Hepatocyte (in vitro differentiated cells): Measurements from ENCODE around the gene NOC2L. TPM values are rescaled to one million over a fixed set of nuclear protein-coding genes. Genes with fewer than 3 reads are reported as not detected.
A peak's percentile ranks its signal among the peaks of the same experiment; 100 is the strongest.
"Not testable (repeated sequence)": the region's sequence is repeated elsewhere in the genome, so short reads cannot be mapped to it uniquely, and the experiment has no call there.

Experiments used
- DNase-seq: peaks from one replicate; pipeline ENCODE4 v3.0.0-alpha.2; 2016; ENCODE audit warnings: low spot score
- H2AFZ ChIP-seq: fragments of 200-600 bp; sonication (generic); 2 replicates; pipeline ENCODE4 v1.6.0; 2016; ENCODE audit warnings: antibody characterized with exemption, mild to moderate bottlenecking
- H3K27ac ChIP-seq: fragments of 200-600 bp; sonication (generic); 2 replicates; pipeline ENCODE4 v1.5.1; 2016; ENCODE audit warnings: mild to moderate bottlenecking
- H3K27me3 ChIP-seq: fragments of 200-600 bp; sonication (generic); 2 replicates; pipeline ENCODE4 v1.6.1; 2016
- H3K36me3 ChIP-seq: fragments of 200-600 bp; sonication (generic); replicated peaks from 2 replicates; pipeline ENCODE4 v1.5.1; 2016; ENCODE audit warnings: low read depth; ENCODE audit not compliant: insufficient read depth
- H3K4me1 ChIP-seq: fragments of 200-600 bp; sonication (generic); 2 replicates; pipeline ENCODE4 v1.5.1; 2016; ENCODE audit warnings: mild to moderate bottlenecking, moderate library complexity; ENCODE audit not compliant: insufficient read depth
- H3K4me2 ChIP-seq: fragments of 200-600 bp; sonication (generic); 2 replicates; pipeline ENCODE4 v1.6.0; 2016
- H3K4me3 ChIP-seq: fragments of 200-600 bp; sonication (generic); 2 replicates; pipeline ENCODE4 v1.5.1; 2016; ENCODE audit warnings: mild to moderate bottlenecking
- H3K79me2 ChIP-seq: fragments of 200-600 bp; sonication (generic); 2 replicates; pipeline ENCODE4 v1.6.0; 2017; ENCODE audit warnings: mild to moderate bottlenecking
- H3K9me2 ChIP-seq: fragments of 200-600 bp; sonication (generic); replicated peaks from 2 replicates; pipeline ENCODE4 v1.6.0; 2017; ENCODE audit warnings: mild to moderate bottlenecking; ENCODE audit not compliant: insufficient read depth
- H3K9me3 ChIP-seq: fragments of 200-600 bp; sonication (generic); 2 replicates; pipeline ENCODE4 v1.5.1; 2016; ENCODE audit warnings: low read depth, mild to moderate bottlenecking
- H4K20me1 ChIP-seq: fragments of 200-600 bp; sonication (generic); 2 replicates; pipeline ENCODE4 v1.6.0; 2016; ENCODE audit warnings: mild to moderate bottlenecking; ENCODE audit not compliant: insufficient read depth, poor library complexity, severe bottlenecking
- CTCF ChIP-seq: fragments of 200-600 bp; sonication (generic); IDR thresholded peaks from 2 replicates; pipeline ENCODE4 v1.5.1; 2016; ENCODE audit warnings: antibody characterized with exemption, mild to moderate bottlenecking; ENCODE audit not compliant: poor library complexity
- EZH2 ChIP-seq: fragments of 200-600 bp; sonication (generic); IDR thresholded peaks from 2 replicates; pipeline ENCODE4 v1.6.1; 2016; ENCODE audit warnings: antibody characterized with exemption, mild to moderate bottlenecking, borderline replicate concordance
- EZH2phosphoT487 ChIP-seq: fragments of 200-600 bp; sonication (generic); IDR thresholded peaks from one replicate; pipeline ENCODE4 v1.6.1; 2018; ENCODE audit warnings: antibody characterized with exemption, mild to moderate bottlenecking, low read depth, moderate library complexity; ENCODE audit not compliant: unreplicated experiment, severe bottlenecking
- WGBS: methylation state at CpG from one replicate; pipeline ENCODE4 v1.1.6; 2016; ENCODE audit warnings: low lambda C conversion rate; ENCODE audit errors: missing lambda C conversion rate; 5-methylcytosine and 5-hydroxymethylcytosine counted together
- polyA plus RNA-seq: library from polyadenylated mRNA; unstranded; fragments of >200 nt; fragmentation: Nextera tagmentation; extraction: Ambion mirVana; gene quantifications from 2 replicates; pipeline ENCODE4 v1.2.1, GENCODE V29; 2016
- total RNA-seq: library from RNA; depleted of rRNA; stranded (reverse); fragments of >200 nt; gene quantifications from 2 replicates; pipeline ENCODE4 v1.2.3, GENCODE V29; 2014

Gene NOC2L
- total and polyA plus RNA-seq, 2 experiments from 2014 or later = 44.3 to 66.6 TPM

GRCh38 chr1:997713-997992, 38.6 kb upstream of the NOC2L start:
- peak; percentile 19 for DNase-seq
- Histone ChIP-seq H3K4me2 (peak overlapping the region; percentile 95), H3K9me2 (no peaks in the 10 kb centered on the region), H4K20me1 (no peaks in the 10 kb centered on the region), H3K4me3 (no peak overlapping the region), H3K79me2 (peaks cover 12% of the 10 kb centered on the region), H3K4me1 (peaks cover 9% of the 10 kb centered on the region), H2AFZ (no peak overlapping the region), H3K36me3 (no peaks in the 10 kb centered on the region), H3K27ac (no peak overlapping the region), H3K27me3 (peaks cover 16% of the 10 kb centered on the region), H3K9me3 (no peaks in the 10 kb centered on the region)
- TF ChIP-seq EZH2 (no peak), EZH2phosphoT487 (no peak), CTCF (no peak)
- 83% methylated on average over 3 of the region's 3 CpGs for WGBS

- Histone ChIP-seq H2AFZ (no peak overlapping the region), H3K36me3 (no peaks in the 10 kb centered on the region), H3K27me3 (peaks cover 16% of the 10 kb centered on the region), H3K9me2 (no peaks in the 10 kb centered on the region), H3K4me1 (peaks cover 9% of the 10 kb centered on the region), H3K9me3 (no peaks in the 10 kb centered on the region), H3K4me2 (no peak overlapping the region), H3K27ac (no peak overlapping the region), H3K4me3 (no peak overlapping the region), H3K79me2 (peaks cover 8% of the 10 kb centered on the region), H4K20me1 (no peaks in the 10 kb centered on the region)
- WGBS = 69% methylated on average over 15 of the region's 24 CpGs
- peak; percentile 18 for DNase-seq
- TF ChIP-seq CTCF = no peak
- TF ChIP-seq EZH2phosphoT487 = no peak
- TF ChIP-seq EZH2 = no peak
Measured at GRCh38 chr1:996851-997712, 38.0 kb upstream of the NOC2L start.

- peak; percentile 32 for DNase-seq
- no peaks in the 10 kb centered on the region for H3K9me3 ChIP-seq
- peak overlapping the region; percentile 35 for H3K4me2 ChIP-seq
- H3K4me3 ChIP-seq = no peak overlapping the region
- WGBS = 28% methylated on average over 13 of the region's 30 CpGs
- H3K79me2 ChIP-seq = peaks cover under 1% of the 10 kb centered on the region
- no peak for TF ChIP-seq EZH2
- no peaks in the 10 kb centered on the region for H3K9me2 ChIP-seq
- no peak overlapping the region for H2AFZ ChIP-seq
- H3K27ac ChIP-seq = no peak overlapping the region
- peaks cover 4% of the 10 kb centered on the region for H3K4me1 ChIP-seq
- H4K20me1 ChIP-seq = no peaks in the 10 kb centered on the region
- H3K27me3 ChIP-seq = peaks cover 16% of the 10 kb centered on the region
- no peaks in the 10 kb centered on the region for H3K36me3 ChIP-seq
Measured at GRCh38 chr1:995665-996633, 36.9 kb upstream of the NOC2L start.

GRCh38 chr1:994546-994945, 35.5 kb upstream of the NOC2L start:
- H3K4me2 ChIP-seq, H2AFZ ChIP-seq, H3K36me3 ChIP-seq, H3K79me2 ChIP-seq, H3K4me3 ChIP-seq, H3K4me1 ChIP-seq, H4K20me1 ChIP-seq, H3K9me2 ChIP-seq, H3K9me3 ChIP-seq, H3K27ac ChIP-seq, DNase-seq: not testable (repeated sequence)
- peaks cover 19% of the 10 kb centered on the region for H3K27me3 ChIP-seq
- WGBS = 92% methylated on average over 6 of the region's 6 CpGs
